HG02759 (cell line): ENCODE results near the gene NME3.
"Not testable (repeated sequence)": the region's sequence is repeated elsewhere in the genome, so short reads cannot be mapped to it uniquely, and the experiment has no call there.

Source experiments
- ATAC-seq: cut with Tn5 transposase; IDR thresholded peaks from one replicate; pipeline ENCODE4 v1.9.1; 2021; ENCODE audit warnings: mild to moderate bottlenecking, moderate library complexity; ENCODE audit not compliant: unreplicated experiment

NME3 gene

DNA sequence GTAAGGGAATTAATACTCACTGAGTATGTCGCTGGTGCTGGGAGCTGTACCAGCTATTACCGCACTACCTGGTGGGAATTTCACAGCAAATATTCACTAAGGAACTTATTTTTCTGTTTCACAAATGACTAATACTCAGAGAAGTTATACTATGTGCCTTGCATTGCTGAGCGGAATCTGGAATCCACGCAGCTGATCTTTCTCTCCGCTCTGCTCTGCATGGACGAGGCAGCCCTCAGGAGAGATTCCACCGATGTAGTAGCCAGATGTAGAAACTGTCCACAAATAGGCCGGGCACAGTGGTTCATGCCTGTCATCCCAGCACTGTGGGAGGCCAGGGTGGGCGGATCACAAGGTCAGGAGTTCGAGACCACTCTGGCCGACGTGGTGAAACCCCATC lies 17.1 kb downstream of the NME3 start:
- no peak for ATAC-seq

DNA sequence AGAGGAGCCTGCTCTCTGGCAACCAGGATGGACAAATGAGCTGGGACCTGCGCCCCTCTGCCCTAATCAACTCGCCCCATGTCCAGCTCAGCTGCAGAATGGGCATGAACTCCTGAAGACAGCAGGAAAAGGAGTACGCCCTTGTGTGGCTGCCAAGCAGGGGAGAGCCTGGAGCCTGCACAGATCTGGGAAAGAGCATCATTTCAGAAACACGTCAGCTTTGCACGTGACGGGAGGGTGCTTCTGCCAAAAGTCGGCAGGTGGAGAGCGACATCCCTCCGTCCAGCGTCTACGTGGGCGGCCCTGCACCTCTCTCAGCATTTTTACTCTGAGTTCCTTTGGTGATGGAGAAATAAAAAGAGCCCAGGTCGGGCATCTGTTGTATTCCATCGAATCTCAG lies 18.5 kb downstream of the NME3 start:
- no peak for ATAC-seq

DNA sequence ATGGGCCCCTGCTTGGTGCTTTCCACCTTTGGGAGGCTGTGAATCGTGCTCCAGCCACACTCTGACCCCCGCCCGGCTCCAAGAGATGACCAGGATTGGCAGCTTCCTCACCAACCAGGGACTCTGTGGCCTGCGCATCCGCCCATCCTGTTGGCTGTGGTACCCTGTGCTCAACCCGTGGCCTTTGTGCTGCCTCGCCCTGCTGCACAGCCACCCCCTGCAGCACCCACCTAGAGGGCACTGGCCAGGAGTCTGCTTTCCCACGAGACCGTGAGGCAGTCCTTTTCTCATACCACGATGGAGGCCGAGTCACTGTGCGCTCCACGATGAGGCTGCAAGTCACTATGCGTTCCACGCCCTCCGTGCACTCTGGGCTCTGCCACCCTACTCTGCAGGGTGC lies 19.4 kb downstream of the NME3 start:
- no peak for ATAC-seq

DNA sequence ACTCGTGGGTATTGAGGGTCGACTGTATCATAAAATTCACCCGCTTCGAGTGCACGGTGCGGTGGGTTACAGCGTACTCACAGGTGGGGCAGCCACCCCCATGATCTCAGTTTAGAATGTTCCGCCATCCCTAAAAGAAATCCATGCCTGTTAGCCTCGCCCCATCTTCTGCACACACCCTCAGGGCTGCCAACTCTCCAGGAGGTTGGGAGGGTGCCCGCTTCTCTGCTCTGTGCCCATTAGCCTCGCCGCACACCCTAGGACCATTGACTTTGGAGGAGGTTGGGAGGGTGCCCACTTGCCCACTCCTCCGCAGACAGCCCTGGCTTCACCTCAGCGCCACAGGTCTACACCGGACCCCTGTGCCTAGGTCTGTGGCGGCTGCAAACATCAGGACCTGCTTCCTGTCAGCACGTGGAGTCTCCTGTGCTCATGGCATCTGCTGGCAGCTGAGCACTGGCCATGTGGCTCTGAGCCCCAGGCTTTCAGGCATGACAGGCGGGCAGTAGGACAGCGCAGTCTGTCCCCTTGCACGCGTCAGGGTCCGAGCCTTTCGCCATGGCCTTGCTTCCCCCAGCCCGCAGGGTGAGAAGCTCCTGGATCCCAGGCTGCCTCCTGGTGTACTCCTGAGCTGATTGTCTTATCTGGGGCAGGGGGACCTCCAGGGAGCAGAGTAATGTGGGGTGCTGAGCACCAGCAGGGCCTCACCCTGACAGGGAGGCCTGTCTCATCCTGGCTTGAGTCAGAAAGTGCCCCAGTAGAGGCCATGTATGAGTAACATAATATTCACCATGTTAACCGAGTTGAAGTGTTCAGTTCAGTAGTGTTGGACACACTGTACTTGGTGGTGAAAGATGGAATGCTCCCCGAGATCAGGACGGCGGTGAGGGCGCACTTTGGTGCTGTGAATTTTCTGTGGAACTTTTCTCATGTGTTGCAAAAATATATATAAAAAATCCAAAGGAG lies 21.9 kb downstream of the NME3 start:
- ATAC-seq: no peak

DNA sequence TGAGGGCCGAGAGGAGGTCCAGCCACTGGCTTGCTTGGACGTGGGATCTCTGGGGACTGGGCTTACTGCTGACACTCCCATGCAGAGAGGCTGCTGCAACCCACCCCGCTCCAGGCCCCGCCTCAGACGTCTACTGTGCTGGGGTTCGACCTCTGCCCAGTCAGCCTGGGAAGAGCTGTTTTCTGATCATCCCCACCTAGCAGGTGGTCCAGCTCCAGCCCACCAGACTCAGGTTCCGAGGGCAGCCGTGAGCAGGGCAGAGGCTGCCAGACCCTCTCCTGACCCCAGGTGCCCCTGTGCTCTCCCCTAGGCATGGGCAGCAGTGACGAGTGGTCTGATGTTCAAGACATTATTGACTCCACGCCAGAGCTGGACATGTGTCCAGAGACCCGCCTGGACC lies 23.4 kb downstream of the NME3 start:
- ATAC-seq: no peak

DNA sequence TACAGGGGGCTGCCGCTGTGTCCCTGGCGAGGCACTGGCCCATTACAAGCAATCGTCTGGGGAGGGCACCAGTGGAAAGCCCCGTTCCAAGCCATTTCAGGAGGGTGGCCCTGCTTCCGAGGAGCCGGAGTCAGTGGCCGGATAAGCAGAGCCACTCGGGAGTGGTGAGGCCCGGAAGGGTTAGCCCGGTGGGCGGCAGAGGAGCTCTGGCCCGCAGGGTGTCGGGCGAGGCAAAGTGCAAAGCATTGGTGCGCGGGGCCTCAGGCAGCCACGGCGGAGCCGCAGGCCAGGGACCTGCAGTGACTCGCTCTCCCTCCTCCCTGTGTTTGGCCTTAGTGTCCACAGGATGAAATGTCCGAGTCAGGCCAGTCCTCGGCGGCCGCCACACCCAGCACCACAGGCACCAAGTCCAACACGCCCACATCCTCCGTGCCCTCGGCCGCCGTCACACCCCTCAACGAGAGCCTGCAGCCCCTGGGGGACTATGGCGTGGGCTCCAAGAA lies 24.6 kb downstream of the NME3 start:
- no peak for ATAC-seq

DNA sequence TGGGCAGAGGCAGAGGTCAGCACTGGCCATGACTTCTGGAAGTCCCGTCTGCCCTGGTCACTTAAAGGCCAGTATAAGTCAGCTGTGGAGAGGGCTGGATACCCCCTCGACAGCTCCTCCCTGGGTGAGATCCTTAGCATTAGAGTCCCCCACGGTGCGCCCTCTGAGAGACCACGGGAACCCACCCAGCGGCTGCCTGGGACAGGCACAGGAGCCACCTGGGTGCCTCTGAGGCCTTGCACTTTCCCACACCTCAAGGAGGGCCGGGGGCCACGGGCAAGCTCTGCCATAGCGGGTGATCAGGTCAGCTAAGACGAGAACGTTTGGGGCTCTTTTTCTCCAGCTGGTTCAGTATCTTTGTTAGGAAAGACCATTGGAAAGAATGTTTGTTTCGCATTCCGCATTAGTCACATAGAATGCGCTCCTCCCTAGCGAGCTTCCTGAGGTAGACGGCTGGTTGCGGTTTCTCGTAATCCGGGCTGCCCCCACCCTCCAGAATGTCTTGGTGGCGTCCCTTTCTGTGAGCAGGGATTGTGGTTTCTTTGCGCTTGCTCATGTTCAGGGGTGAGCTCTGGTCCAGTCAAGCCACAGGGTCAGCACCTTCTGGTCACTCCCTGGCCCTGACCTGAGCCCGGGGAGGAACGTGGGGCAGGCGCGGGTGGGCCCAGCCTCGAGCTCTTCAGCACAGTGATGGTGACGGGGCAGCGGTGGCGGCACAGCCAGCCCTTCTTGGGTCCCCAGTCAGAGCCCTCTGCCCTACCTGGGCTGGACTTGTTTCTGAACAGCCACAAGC lies 25.2 kb downstream of the NME3 start:
- ATAC-seq: no peak

DNA sequence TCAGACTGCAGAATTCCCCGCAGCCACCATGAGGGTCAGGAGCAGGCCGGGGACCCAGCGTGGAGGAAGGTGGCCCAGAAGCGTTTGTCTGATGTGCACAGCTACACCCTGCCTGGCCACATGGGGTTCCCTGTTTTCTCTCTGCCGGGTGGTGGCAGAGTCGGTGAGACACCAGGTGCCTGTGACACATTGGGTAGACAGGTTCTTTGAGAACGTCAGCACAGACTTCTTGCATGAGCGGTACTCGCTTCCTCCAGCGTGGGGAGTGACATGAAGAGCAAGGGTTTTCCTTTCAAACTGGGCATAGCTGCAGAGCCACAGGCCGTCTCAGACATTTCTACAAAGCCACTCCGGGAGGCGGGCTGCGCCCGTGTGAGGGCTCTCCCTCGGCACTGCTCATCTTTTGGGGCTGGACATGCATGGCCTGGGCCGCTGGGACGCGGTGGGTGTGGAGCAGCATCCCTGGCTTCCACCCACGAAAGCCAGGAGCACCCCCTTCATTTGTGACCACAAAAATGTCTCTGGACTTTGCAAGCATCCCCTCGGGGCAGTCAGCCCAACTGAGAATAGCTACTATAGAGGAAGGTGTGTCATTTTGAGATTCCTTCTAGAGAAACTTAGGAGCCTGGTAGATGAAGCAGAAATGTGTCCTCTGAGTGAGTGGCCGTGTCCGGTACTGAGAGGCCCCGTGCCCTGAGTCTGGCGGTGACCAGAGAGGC lies 26.0 kb downstream of the NME3 start:
- no peak for ATAC-seq

DNA sequence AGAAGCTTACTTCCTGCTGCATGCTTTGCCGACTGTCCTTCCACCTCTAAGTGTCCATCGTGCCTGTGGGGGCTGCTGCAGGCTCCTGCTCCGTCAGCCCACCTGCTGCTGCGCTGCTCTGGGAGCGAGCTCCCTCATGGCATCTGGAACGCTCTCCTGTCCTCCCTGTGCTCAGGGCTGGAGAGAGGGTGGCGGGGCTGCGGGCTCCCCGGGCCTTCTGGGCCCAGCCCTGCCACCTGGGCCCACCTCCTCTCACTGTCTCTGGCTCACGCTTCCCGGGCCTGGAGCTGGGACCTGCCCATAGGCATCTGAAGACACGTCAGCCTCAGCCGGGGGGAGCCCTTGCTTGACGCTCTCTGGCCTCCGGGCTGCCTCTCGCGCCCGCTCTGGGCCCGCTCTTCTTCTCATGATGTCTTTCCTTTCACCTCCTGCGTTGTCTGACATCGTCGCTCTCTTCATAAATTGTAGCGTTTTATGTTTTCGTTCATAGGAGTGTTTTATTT lies 27.0 kb downstream of the NME3 start:
- ATAC-seq: no peak

DNA sequence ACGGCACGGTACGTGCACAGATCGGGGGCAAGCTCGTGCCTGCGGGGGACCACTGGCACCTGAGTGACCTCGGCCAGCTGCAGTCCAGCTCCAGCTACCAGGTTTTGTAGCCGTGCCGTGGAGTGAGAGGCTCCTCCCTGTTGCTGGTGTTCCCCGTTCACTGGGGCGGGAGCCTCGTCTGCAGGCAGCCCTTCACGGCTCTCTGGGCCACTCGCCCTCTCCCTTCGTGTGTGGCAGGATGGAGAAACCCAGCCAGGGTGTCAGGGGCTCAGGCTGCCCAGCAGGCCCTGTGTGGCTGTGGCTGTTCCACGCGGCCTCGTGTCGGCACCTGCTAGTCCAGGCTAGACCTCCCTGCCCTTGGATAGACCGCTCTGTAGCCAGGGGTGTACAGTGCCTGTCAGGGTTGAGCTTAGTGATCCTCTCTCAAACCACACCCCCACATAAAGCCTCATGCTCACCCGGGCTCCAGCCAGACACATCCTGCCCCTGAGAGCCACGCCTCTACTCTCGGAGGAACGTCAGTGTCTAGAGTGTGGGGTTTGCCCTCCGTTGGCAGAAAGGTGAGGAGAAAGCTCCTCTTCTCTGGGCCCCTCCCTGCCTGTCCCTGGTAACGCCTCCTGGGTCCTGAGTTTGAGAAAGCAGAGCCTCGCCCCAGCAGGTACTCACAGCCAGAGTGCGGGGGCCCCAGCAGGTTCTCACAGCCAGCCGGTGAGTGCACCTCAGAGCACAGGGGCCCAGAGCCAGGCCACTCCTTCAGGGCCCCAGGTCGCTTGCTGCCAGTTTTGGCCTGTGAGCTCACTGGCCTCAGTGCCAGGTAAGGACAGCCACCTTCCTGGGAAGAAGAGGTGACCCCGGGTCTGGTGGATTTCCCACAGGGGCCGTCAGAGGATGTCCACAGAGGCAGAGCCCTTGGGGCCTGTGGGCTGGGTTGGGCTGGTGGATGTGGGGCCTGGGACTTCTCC lies 27.7 kb downstream of the NME3 start:
- no peak for ATAC-seq

DNA sequence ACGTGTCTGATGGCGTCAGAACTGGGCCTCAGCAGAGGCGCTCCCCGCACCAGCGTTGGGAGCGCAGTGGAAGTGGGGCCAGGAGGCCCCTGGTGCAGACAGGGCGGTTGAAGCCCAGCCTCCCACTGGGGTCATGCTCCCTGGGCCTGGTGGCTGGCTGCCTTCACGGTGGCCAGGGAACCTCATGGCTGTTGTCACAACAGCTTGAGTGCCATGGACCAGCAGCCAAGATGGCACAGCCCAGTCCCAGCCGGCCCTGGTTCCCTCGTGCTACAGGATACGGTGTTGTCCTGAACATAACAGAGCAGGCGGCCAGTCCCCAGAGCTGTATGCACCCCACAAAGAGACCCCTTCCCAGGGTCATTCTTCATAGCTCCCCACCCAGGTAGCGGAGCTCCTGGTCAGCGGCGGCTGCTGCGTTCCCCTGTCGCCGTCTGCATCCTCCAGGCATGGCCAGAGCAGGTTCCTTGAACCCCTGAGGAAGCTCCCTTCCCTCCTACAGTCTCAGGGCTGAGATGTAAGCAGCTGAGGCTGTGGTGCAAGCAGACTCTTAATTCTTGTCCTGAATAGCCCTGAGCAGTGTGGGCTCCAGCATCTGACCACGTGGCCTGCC lies 29.7 kb downstream of the NME3 start:
- ATAC-seq: no peak

DNA sequence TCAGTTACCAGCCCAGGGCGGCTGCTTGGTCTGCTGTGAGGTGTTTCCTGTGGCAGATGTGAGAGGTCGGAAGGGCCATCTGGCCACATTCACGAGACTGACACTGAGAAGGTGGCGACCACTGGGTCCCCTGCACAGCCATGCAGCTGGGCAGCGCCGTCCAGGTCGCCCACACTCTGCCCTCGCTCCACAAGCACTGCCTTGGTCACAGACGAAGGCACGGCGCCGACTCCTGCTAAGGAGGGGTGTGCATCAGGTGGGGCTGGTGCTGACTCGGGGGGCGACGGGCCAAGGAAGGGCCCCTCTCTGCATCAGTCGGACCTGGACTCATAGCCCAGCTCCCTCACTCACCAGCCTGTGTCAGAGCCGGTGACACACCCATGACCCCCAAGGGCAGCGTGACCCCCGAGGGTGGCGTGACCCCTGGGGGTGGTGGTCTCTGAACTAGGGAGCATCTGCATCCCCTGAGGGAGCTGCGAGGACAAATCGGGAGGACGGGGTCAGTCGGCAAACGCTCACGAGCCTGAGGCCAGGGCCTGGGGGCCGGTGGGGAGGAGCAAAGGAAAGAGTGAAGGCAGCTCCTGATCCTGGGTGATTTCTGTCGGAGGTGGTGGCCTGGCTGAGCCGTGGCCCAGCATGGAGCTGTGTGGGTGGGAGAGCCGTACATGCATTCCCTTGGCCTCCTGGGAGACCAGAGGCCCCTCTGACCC lies 30.4 kb downstream of the NME3 start:
- ATAC-seq: no peak

DNA sequence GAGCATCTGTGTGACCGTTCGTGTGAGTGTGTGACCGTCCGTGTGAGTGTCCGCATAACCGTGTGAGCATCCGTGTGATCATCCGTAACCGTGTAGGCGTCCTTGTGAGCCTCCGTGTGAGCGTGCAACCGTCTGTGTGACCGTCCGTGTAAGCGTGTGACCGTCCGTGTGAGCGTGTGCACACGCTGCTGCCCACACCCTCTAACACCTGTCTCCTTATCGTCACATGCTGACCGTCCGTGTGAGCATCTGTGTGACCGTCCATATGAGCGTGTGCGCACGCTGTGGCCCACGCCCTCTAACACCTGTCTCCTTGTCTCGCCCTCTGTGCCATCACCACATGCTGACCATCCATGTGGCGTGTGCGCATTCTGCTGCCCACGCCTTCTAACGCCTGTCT lies 31.1 kb downstream of the NME3 start:
- ATAC-seq: no peak

DNA sequence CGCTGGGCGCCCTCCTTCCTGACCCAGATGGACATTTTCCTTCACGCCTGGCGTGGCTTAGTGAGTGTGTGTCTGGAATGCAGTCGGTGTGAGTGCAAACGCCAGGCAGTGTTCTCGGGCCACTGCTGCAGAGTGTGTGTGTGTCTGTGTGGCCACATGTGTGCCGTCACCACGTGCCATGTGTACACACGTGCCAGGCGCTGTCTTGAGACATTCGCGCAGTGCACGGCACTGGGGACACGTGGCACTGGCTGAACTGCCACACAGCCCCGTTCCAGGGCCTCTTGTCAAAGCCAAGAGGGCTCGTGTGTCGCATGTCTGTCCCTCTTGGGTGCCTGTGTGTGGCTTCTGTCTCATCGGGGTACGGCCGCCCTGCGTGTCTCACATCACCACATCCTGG lies 36.5 kb downstream of the NME3 start:
- no peak for ATAC-seq

DNA sequence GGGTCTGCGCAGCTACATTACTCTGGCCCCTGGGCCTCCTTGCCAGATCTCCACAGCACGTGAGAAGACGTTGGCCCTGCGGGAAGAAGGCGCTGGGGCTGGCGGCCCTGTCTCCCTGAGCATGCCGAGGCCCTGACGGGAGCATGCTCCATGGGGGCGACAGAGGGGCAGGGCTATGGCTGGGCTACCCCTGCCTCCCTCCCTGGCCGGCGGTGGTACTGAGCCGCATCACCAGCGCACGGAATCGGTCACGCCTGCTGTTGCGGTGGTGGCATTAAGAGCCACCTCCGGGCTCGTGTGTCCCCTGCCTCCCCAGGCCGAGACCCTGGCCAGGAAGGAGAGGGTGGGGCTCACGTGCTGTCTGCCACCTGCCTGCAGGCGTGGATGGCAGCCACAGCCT lies 37.2 kb downstream of the NME3 start:
- no peak for ATAC-seq

DNA sequence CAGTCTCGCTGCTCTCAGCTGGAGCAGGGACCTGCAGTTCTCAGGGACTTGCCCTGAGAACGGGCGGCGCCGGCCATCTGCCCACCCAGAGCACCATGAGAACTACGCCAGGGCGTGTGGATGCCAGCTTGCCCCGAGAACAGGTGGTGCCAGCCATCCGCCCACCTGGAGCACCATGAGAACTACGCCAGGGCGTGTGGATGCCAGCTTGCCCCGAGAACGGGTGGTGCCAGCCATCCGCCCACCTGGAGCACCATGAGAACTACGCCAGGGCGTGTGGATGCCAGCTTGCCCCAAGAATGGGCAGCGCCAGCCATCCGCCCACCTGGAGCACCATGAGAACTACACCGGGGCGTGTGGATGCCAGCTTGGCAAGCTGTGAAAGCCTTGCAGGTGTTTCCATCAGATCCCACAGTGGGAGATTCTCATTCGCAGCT lies 38.8 kb downstream of the NME3 start:
- ATAC-seq: not testable (repeated sequence)

DNA sequence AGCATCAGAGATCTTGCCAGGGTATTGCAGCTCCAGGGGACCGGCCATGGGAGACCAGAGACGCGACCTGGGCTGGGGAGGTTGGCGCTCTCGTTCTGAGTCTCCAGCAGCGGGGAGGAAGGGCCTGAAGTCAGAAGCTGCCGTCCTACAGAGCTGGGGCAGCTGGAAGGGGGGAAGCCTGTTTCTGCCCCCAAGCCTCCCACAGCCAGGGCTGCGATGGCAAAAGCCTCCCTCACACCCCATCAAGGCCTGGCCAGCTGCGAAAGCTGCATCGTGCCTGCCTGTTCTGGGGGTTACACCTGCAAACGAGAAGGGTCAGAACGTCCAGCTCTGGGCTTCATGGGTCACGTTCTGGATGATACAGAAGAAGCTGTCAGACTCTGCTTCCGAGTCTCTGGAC lies 39.3 kb downstream of the NME3 start:
- no peak for ATAC-seq

DNA sequence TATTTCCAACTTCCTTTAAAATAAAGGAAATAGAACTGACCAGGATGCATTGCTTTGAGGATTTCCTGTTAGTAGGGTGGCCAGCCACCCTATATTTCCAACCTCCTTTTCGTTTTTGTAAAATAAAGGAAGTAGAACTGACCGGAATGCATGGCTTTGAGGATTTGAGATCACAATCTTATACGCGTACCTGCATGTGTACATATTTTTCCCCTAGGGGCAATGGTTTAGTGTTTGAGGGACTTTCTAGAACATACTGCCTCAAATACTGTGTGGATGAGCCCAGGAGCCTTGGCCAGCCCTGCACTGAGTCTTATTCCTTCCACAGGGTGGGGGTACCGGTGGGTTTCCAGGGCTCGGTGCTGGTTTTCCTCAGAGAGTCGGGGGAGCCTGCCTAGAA lies 39.7 kb downstream of the NME3 start:
- ATAC-seq: no peak

DNA sequence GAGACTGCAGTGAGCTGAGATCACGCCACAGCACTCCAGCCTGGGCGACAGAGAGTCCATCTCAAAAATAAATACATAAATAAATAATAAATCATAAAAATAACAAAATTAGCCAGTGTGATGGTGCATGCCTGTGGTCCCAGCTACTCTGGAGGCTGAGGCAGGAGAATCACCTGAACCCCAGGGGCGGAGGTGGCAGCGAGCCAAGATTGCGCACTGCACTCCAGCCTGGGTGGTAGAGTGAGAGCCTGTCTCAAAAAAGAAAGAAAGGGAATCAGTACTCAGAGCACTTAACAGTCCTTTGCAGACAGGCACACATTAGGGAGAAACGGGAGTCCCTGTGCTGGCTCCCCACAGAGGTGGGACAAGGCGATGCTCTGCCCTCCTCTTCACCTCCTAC lies 40.3 kb downstream of the NME3 start:
- no peak for ATAC-seq
